ENCODE data around the gene PNMA1.

Gene PNMA1

DNA sequence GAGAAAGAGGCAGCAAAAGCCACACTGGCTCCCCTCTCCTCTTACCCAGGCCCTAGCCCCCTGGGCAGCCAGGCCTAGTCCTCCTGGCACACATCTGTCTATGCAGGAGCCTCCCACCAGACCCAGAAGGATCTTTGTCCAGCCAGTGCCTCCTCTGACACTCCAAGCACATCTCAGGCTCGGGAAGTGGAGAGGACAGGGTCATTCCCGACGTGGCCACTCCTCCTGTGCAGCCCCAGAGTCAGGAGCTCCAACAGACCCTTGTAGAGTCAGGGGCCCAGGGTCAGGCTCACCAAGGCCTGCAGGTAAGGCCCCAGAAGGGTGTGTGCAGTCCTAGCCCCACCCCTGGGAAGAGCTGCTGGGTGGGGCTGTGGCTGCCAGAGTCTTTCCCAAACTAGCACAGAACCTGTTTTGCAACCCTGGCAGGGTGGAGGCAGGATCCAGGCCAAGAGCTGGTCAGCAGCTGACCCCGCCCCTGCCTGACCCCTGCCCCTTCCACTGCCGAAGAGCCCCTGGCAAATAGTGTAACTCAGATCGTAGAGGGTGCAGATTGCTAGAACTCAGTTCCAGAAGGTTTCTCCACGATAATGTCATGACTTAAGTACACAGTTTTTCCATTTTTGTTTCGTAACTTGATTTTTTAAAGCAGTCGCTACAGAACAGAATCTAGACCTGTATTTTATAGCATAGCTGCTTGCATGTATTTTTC, 26.6 kb upstream of the PNMA1 start:
- H3K36me3 ChIP-seq (ENCODE audit: insufficient read depth, low read depth, low read length), result 0 out of 2 replicates have a peak, but pooled peaks cover 7% of the 10 kb centered on the region
- H3K9me3 ChIP-seq (ENCODE audit: insufficient read depth, low read depth, low read length), result no peaks in the 10 kb centered on the region
- H3K4me3 ChIP-seq (ENCODE audit: low read length), result peak overlapping the region; percentile 41; the same call in 1 of the 2 replicates
- H3K27me3 ChIP-seq (ENCODE audit: insufficient read depth, low read length), result no peaks in the 10 kb centered on the region
- peaks cover 22% of the 10 kb centered on the region for H3K4me1 ChIP-seq (ENCODE audit: insufficient read depth, low read length)
- H3K9ac ChIP-seq (ENCODE audit: low read depth, low read length), result peak overlapping the region; percentile 68; the same call in 1 of the 2 replicates
- no peak overlapping the region for H3K27ac ChIP-seq (ENCODE audit: low read length)

DNA sequence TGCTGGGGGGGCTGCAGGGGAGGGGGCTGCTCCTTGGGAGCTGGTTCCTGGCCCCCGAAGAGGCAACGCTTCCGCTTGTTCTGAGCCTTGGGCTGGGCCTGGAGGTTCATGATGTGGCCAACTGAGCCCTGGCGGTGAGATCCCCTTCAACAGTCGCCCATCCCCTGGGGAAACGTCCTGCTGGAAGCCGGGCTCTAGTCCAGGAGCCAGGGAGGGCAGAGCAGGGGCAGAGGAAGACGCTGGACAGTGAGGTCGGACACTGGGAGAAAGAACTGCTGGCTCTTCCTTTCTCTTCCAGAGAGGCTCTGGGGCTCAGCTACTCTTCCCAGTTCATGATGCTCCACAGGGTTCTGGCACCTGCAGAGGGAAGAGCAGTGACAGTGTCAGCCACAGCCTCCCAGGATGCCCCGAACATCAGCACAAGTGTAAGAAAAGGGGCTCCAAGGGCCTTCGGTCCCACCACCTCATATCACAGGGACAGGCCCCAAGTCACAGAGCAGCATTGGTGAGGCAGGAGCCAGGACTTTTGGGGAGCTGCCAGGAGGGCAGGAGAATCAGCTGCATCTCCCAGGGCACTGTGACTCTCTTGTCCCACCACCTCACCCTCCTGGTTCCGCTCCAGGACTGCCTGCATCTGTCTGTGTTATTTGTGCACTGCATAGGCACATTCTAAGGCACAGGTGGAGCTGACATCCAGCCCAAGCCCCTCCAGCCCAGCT, 25.9 kb upstream of the PNMA1 start:
- Histone ChIP-seq H3K36me3 (ENCODE audit: insufficient read depth, low read depth, low read length) (0 out of 2 replicates have a peak, but pooled peaks cover 11% of the 10 kb centered on the region), H3K4me1 (ENCODE audit: insufficient read depth, low read length) (peaks cover 20% of the 10 kb centered on the region), H3K27ac (ENCODE audit: low read length) (no peak overlapping the region), H3K9me3 (ENCODE audit: insufficient read depth, low read depth, low read length) (no peaks in the 10 kb centered on the region), H3K9ac (ENCODE audit: low read depth, low read length) (0 out of 2 replicates have a peak overlapping the region, but pooled peaks have one; percentile 22), H3K4me3 (ENCODE audit: low read length) (no peak overlapping the region), H3K27me3 (ENCODE audit: insufficient read depth, low read length) (no peaks in the 10 kb centered on the region)

DNA sequence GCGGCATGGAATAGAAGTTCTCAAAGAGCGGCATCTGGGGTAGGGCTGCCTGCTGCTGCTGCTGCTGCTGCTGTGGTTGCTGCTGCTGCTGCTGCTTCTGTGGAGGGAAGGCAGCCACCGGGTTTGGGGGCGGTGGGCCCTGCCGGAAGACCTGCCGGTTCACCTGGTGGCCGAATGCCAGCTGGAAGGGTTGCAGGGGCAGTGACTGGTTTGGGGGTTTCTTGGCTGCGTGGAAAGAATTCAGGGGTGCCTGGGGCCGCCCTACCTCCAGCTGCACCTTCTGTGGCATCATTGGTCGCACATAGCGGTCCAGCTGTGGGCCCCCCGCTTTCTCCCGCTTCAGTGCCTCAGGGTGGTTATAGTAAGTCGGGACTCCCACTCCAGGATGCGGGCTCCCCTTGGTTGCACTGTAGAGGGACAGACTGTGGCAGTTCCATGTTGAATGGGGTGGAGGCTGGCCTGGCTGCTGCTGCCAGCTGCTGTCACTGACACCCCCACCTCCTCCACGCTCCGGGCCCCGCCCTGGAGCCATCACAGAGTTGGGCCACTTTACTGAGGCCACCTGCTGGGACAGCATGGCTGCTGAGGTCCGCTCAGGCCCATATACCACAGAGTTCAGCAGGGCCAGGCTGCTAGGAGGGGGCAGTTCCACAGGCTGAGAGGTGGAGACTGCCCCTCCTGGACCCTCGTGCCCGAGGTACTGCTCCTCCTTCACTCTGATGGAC, 25.2 kb upstream of the PNMA1 start:
- Histone ChIP-seq H3K4me1 (ENCODE audit: insufficient read depth, low read length) (peaks cover 20% of the 10 kb centered on the region), H3K9ac (ENCODE audit: low read depth, low read length) (no peak overlapping the region), H3K4me3 (ENCODE audit: low read length) (no peak overlapping the region), H3K27ac (ENCODE audit: low read length) (no peak overlapping the region), H3K9me3 (ENCODE audit: insufficient read depth, low read depth, low read length) (no peaks in the 10 kb centered on the region), H3K27me3 (ENCODE audit: insufficient read depth, low read length) (no peaks in the 10 kb centered on the region), H3K36me3 (ENCODE audit: insufficient read depth, low read depth, low read length) (0 out of 2 replicates have a peak, but pooled peaks cover 11% of the 10 kb centered on the region)

DNA sequence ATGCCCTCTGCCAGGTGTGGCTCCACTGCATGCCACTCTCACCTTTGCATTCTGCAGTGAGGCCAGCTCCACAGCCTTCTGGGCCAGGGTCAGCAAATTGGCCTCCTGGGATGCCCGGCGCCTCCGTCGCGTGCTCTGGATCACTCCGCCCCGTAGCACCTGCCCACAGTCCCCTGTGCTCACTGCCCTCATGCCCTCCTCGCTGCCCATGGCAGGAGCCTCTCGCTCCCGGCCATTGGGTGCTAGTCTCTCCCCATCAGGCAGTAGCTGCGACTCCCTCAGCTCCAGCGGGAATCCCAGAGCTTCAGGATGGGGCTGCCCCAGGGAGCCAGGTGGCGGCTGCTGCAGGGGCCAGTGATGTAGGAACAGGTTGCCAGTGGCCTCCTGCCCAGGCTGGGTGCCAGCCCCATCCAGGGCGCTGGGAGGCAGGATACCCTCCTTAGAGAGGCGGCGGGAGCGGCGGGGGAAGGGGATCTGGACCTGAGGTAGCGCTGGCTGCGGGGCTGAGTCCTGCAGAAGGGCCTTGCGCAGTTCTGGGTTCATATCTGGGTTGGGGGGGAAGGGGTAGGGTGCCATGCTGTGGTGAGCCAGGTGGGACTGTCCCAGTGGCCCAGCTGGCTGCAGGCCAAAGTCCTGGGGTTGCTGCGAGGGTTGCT, 24.5 kb upstream of the PNMA1 start:
- H3K4me1 ChIP-seq (ENCODE audit: insufficient read depth, low read length), result peaks cover 20% of the 10 kb centered on the region
- no peak overlapping the region for H3K4me3 ChIP-seq (ENCODE audit: low read length)
- no peak overlapping the region for H3K27ac ChIP-seq (ENCODE audit: low read length)
- no peak overlapping the region for H3K9ac ChIP-seq (ENCODE audit: low read depth, low read length)
- no peaks in the 10 kb centered on the region for H3K27me3 ChIP-seq (ENCODE audit: insufficient read depth, low read length)
- H3K9me3 ChIP-seq (ENCODE audit: insufficient read depth, low read depth, low read length), result no peaks in the 10 kb centered on the region
- H3K36me3 ChIP-seq (ENCODE audit: insufficient read depth, low read depth, low read length), result 0 out of 2 replicates have a peak, but pooled peaks cover 11% of the 10 kb centered on the region

DNA sequence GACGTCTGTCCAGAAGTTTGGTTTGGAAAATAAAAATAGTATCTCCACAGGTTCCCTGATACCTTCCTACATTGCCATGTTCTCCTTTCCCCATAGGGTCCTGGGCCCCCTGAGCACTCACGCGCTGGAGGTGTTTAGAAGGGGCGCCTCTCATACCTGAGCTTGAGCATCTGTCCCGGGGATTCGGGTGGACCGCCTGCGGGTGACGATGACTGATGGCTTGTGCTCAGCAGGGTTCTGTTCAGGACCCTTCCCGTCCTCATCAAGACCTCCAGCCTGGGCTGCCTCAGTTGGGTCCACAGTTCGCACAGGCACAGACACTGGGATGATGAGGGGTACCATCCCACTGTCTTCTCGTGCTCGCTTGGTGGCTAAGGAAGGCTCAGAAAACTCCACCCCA, 22.7 kb upstream of the PNMA1 start:
- H3K4me1 ChIP-seq (ENCODE audit: insufficient read depth, low read length), result peaks cover 10% of the 10 kb centered on the region; the same call in 1 of the 2 replicates
- no peak overlapping the region for H3K9ac ChIP-seq (ENCODE audit: low read depth, low read length)
- H3K27me3 ChIP-seq (ENCODE audit: insufficient read depth, low read length), result no peaks in the 10 kb centered on the region
- no peak overlapping the region for H3K4me3 ChIP-seq (ENCODE audit: low read length)
- no peaks in the 10 kb centered on the region for H3K9me3 ChIP-seq (ENCODE audit: insufficient read depth, low read depth, low read length)
- H3K36me3 ChIP-seq (ENCODE audit: insufficient read depth, low read depth, low read length), result peaks cover 11% of the 10 kb centered on the region; the same call in 1 of the 2 replicates
- no peak overlapping the region for H3K27ac ChIP-seq (ENCODE audit: low read length)

DNA sequence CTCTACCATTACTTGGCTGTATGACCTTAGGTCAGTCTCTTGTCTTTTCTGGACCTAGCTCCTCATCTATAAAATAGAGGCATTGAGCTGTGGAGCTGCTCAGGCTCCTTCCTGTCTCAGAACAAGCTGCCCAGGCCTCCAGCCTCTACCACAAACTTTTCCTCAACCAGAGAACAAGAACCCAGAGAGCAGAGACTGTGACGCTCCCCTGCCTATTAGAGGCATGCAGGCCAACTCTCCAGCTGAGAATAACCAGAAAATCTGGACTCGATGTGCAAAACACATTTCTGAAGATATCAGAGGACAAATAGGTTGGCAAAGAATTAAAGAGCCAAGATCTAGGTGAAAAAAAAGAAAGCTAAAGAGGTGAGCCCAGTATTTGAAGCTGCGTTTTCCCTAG, 17.8 kb upstream of the PNMA1 start:
- Histone ChIP-seq H3K9ac (ENCODE audit: low read depth, low read length) (no peak overlapping the region), H3K27me3 (ENCODE audit: insufficient read depth, low read length) (no peaks in the 10 kb centered on the region), H3K4me3 (ENCODE audit: low read length) (no peak overlapping the region), H3K9me3 (ENCODE audit: insufficient read depth, low read depth, low read length) (no peaks in the 10 kb centered on the region), H3K36me3 (ENCODE audit: insufficient read depth, low read depth, low read length) (peaks cover 20% of the 10 kb centered on the region), H3K4me1 (ENCODE audit: insufficient read depth, low read length) (peaks cover 5% of the 10 kb centered on the region; the same call in 1 of the 2 replicates), H3K27ac (ENCODE audit: low read length) (no peak overlapping the region)

DNA sequence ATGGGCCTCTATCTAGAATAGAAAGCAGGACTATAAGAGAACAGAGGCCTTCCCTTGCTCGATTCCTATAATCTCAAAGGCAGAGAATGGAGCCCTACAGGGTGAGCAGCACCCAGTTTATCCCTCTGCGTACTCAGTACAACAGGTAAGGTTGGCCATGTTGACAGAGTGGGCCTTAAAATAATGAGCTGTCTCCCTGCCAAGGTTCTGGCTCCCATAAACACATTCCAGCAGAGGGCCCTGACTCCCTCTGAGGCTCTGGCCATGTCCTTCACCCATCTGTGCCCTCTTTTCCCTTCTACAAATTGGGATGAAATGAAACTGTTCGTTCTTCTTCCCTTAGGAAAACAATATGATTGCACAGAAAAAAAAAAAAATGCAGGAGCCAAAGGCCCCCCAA, 16.9 kb upstream of the PNMA1 start:
- H3K4me1 ChIP-seq (ENCODE audit: insufficient read depth, low read length), result peaks cover 5% of the 10 kb centered on the region; the same call in 1 of the 2 replicates
- no peaks in the 10 kb centered on the region for H3K27me3 ChIP-seq (ENCODE audit: insufficient read depth, low read length)
- peaks cover 23% of the 10 kb centered on the region for H3K36me3 ChIP-seq (ENCODE audit: insufficient read depth, low read depth, low read length)
- no peaks in the 10 kb centered on the region for H3K9me3 ChIP-seq (ENCODE audit: insufficient read depth, low read depth, low read length)
- no peak overlapping the region for H3K4me3 ChIP-seq (ENCODE audit: low read length)
- no peak overlapping the region for H3K9ac ChIP-seq (ENCODE audit: low read depth, low read length)
- H3K27ac ChIP-seq (ENCODE audit: low read length), result no peak overlapping the region

DNA sequence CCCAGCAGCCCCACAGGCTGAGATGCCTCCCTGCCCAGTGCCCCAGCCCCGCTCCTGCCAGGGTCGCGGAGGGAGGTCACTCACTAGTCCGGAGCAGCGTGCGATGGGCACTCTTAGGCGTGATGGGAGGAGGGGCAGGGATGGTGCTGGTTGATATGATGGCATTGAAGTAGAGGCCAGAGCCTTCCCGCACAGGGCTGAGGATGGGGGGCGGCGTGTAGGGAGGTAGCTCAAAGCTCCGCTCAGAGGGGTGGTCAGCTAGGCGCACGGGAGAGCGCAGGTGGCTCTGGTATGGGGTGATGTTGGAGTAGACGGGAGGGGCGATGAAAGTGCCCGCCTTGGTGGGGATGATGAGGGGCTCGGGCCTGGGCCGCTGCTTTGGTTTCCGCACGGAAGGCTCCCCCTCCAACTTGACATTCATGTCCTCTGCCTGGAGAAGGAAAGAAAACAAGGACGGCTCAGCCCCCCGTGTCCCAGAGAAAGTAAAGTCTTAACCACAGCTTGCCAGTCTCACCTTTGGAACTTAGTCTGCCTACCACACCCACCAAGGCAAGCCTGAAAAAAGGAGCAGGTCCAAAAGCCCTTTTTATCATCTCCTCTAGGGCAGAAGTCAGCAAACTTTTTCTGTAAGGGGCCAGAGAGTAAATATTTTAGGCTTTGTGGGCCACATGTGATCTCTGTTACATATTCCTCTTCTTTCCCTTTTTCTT, 15.5 kb upstream of the PNMA1 start:
- Histone ChIP-seq H3K9ac (ENCODE audit: low read depth, low read length) (no peak overlapping the region), H3K4me1 (ENCODE audit: insufficient read depth, low read length) (peaks cover 5% of the 10 kb centered on the region; the same call in 1 of the 2 replicates), H3K36me3 (ENCODE audit: insufficient read depth, low read depth, low read length) (peaks cover 33% of the 10 kb centered on the region), H3K27ac (ENCODE audit: low read length) (no peak overlapping the region), H3K27me3 (ENCODE audit: insufficient read depth, low read length) (no peaks in the 10 kb centered on the region), H3K4me3 (ENCODE audit: low read length) (no peak overlapping the region), H3K9me3 (ENCODE audit: insufficient read depth, low read depth, low read length) (no peaks in the 10 kb centered on the region)

DNA sequence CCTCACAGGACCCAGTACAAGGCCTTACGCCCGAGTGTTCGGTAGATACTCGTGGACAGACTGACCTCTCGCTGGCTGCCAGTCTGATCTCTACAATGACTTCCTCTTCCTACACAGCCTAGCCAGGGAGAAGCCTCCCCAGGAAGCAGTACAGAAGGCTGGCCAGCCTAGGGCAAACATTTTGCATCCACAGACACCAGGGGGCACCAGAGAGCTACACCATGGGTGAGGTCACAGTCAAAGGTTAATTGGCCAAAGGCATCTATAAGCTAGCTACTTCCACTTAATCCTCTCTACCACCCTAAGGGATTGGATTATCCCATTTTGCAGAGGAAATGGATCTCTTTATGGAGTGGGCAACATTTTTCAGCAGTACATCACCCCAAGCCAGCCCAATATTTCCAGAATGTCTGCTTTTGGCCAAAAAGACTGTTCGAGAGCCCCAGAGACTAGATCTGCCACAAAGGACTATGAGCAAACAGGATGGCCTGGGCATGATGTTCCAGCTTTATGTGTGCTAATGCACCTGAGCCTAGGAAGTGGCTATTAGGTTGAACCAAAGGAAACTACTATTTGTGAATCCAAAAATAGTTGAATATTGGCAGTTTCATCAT, 14.6 kb upstream of the PNMA1 start:
- no peaks in the 10 kb centered on the region for H3K27me3 ChIP-seq (ENCODE audit: insufficient read depth, low read length)
- no peak overlapping the region for H3K4me3 ChIP-seq (ENCODE audit: low read length)
- no peaks in the 10 kb centered on the region for H3K9me3 ChIP-seq (ENCODE audit: insufficient read depth, low read depth, low read length)
- peaks cover 5% of the 10 kb centered on the region; the same call in 1 of the 2 replicates for H3K4me1 ChIP-seq (ENCODE audit: insufficient read depth, low read length)
- no peak overlapping the region for H3K27ac ChIP-seq (ENCODE audit: low read length)
- no peak overlapping the region for H3K9ac ChIP-seq (ENCODE audit: low read depth, low read length)
- H3K36me3 ChIP-seq (ENCODE audit: insufficient read depth, low read depth, low read length), result peaks cover 36% of the 10 kb centered on the region

DNA sequence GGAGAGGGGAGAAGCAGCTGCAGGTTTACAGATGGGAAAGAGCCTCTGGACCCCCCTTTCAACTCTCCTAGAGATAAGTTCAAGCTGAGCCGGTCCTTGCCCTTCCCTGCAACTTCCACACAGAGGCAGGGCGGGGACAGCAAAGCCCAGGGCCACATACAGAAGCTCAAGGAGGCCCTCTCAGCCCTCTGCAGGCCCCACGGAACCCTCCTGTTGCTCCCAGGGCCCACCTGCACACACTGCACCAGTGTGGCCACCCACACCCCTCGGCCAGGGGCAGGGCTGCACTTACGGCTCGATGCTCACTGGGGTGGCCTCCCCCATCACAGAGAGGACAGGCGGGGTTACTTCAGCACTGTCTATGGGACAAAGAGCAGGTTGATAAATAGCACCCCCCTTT, 13.0 kb upstream of the PNMA1 start:
- Histone ChIP-seq H3K27ac (ENCODE audit: low read length) (no peak overlapping the region), H3K36me3 (ENCODE audit: insufficient read depth, low read depth, low read length) (peaks cover 42% of the 10 kb centered on the region)

More for the DNA sequence above, 13.0 kb upstream of the PNMA1 start:
- Histone ChIP-seq H3K4me1 (ENCODE audit: insufficient read depth, low read length) (peaks cover 5% of the 10 kb centered on the region; the same call in 1 of the 2 replicates), H3K9me3 (ENCODE audit: insufficient read depth, low read depth, low read length) (no peaks in the 10 kb centered on the region), H3K4me3 (ENCODE audit: low read length) (no peak overlapping the region), H3K27me3 (ENCODE audit: insufficient read depth, low read length) (no peaks in the 10 kb centered on the region), H3K9ac (ENCODE audit: low read depth, low read length) (no peak overlapping the region)
